GM20000 (cell line): ENCODE data around the gene KCNK13.

ENCODE experiments used
- DNase-seq: peaks from one replicate; pipeline ENCODE4 v3.0.0; 2012; ENCODE audit warnings: low spot score
- CTCF ChIP-seq: IDR thresholded peaks from 2 replicates; pipeline ENCODE4 v1.5.1; 2012; ENCODE audit warnings: mild to moderate bottlenecking, control low read depth; ENCODE audit errors: extremely low read depth, missing control alignments

KCNK13 gene

GRCh38 chr14:90093942-90094595, 32.3 kb downstream of the KCNK13 start:
- DNase-seq = no peak
- no peak for TF ChIP-seq CTCF

- DNase-seq = no peak
- no peak for TF ChIP-seq CTCF
These were observed 33.3 kb downstream of the KCNK13 start for GRCh38 chr14:90095096-90095495.

GRCh38 chr14:90096566-90096965, 34.8 kb downstream of the KCNK13 start:
- no peak for DNase-seq
- no peak for TF ChIP-seq CTCF

GRCh38 chr14:90103808-90104207, 42.0 kb downstream of the KCNK13 start:
- no peak for DNase-seq
- no peak for TF ChIP-seq CTCF

GRCh38 chr14:90105756-90106155, 44.0 kb downstream of the KCNK13 start:
- no peak for DNase-seq
- TF ChIP-seq CTCF = no peak

GRCh38 chr14:90107789-90108188, 46.0 kb downstream of the KCNK13 start:
- no peak for DNase-seq
- no peak for TF ChIP-seq CTCF

- no peak for TF ChIP-seq CTCF
- DNase-seq = no peak
These were observed 48.1 kb downstream of the KCNK13 start for GRCh38 chr14:90109858-90110257.
